NCI-H2107 treated with DMSO at 0.1 percent for 48 hours (cell line): ENCODE results near the gene DOCK6.
"Not testable (repeated sequence)": the region's sequence is repeated elsewhere in the genome, so short reads cannot be mapped to it uniquely, and the experiment has no call there.

Source experiments
- DNase-seq: peaks from one replicate; lab custom pipeline; 2025; ENCODE audit not compliant: unreplicated experiment; lab: John Stamatoyannopoulos, UW

The DOCK6 gene

GRCh38 chr19:11199517-11199916 lies 62.8 kb downstream of the DOCK6 start:
- no peak for DNase-seq

DNA sequence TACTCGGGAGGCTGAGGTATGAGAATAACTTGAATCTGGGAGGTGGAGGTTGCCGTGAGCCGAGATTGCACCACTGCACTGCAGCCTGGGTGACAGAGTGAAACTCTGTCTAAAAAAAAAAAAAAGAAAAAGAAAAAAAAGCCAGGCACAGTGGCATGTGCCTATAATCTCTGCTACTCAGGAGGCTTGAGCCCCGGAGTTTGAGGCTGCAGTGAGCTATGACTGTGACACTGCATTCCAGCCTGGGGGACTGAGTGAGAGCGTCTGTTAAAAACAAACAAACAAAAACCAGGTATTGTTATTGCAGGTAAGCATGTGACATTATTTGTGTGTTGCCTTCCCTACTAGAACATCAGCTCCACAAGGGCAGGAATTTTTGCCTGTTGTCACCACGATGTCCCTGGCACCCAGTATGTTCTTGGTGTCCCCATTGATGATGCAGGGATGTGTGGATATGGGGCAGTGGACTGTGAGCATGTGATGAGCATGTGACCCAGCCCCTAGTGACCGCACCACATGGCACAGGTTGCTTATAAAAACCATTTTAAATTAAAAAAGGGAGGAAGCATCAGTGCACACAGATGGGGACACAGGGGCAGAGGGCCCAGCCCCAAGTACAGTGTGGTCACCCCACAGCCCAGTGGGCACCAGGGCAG lies 63.4 kb downstream of the DOCK6 start:
- DNase-seq: no peak

DNA sequence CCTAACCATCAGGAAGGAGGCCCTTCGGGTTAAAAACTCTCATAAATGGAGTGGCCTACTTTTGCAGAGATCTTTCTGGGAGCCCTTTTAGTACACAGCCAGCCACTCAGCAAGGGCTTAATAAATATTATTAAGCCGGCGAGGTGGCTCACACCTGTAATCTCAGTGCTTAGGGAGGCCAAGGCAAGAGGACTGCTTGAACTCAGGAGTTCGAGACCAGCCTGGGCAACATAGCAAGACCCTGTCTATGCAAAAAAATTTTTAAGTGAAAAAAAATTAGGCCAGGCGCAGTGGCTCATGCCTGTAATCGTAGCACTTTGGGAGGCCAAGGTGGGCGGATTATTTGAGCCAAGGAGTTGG lies 64.2 kb downstream of the DOCK6 start:
- DNase-seq: no peak

GRCh38 chr19:11197291-11198174 lies 64.8 kb downstream of the DOCK6 start, which contains the start of gene KANK2:
Gene KANK2, minus strand, starts transcription at chr19:11197545. Its CDS starts 3,034 bp downstream, at chr19:11194511.
- DNase-seq: peak; percentile 33

DNA sequence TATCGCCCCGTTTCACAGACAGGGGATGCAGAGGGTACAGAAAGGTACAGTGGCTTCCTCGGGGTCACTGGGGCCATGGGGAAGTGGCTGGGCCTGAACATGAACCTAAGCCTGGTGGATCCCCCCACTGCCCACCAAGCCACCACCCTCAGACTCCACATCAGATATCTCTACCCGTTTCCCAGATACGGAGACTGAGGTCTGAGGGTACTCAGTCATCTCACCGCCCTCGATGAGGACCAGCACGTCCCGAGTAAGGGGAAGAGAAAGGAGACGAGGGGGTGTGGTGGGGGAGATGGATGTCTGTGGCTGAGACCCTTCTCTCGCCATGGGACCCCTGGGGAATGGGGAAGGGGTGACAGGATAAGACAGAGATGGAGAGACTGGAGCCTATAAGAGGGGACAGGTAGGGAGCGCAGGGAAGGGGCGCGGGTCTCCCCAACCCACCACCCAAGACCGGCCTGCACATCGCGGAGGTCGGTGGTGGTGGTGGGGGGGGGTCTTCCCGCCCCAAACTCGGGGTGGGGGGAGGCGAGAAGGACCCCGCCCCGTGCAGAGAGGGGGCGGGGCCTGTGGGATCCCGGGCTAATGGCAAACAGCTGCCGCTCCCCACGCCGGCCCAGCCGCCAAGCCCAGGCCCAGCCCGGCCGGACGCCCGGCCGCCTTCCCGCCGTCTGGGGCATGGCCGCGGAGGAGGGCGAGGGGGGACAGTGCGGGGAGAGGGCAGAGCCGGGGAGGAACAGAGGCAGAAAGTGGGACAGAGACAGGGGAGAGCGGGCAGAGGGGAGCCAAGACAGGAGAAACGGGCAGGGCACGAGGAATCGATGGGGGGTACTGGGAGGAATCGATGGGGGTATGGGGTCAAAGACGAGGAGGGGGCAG lies 65.7 kb downstream of the DOCK6 start:
- no peak for DNase-seq

- no peak for DNase-seq
These were observed 66.6 kb downstream of the DOCK6 start for GRCh38 chr19:11195681-11196080.

DNA sequence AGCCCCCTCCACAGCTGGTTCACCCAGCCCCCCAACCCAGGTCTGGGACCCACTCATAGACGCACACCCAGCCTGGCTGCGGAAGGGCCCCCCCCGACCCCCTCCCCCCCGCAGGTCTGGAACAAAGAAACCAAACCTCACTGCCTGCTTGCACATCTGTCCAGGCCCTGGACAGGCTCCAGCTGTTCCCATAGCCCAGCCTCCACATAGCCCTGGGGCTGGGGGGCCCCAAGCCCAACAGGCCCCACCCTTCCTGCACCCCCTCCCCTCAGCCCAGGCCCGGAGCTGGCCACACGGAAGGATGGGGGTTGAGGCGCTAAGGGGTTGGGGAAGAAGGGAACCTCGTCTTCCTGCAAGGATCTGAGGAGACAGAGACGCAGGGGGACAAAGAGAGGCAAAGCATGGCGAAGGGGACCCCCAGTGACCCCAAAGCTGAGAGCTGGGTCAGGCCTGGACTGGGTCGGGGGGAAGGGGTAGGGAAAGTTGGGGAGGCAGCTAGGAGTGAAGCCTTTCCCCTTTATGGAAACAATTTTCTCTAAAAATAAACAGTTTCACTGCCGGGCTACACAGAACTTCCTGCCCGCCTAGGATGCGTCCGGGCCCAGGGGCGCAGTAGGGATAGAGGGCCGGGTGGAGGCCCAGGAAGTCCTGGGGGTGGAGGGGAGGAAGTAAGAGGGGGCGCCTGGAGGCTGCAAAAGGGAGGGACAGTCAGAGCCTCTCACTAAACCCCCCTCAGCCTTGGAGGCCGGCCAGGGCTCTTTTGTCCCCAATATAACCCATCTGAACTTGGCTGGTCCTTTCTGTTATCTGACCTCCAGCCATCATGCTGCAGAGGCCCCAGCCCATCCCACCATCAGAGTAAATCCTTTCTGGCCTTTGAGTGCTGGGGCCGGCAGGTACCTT lies 67.4 kb downstream of the DOCK6 start:
- no peak for DNase-seq

GRCh38 chr19:11194173-11194572 lies 68.2 kb downstream of the DOCK6 start:
- no peak for DNase-seq

- no peak for DNase-seq
These were observed 69.1 kb downstream of the DOCK6 start for GRCh38 chr19:11192957-11193939.

- DNase-seq: no peak
These were observed 70.4 kb downstream of the DOCK6 start for GRCh38 chr19:11191934-11192333.

DNA sequence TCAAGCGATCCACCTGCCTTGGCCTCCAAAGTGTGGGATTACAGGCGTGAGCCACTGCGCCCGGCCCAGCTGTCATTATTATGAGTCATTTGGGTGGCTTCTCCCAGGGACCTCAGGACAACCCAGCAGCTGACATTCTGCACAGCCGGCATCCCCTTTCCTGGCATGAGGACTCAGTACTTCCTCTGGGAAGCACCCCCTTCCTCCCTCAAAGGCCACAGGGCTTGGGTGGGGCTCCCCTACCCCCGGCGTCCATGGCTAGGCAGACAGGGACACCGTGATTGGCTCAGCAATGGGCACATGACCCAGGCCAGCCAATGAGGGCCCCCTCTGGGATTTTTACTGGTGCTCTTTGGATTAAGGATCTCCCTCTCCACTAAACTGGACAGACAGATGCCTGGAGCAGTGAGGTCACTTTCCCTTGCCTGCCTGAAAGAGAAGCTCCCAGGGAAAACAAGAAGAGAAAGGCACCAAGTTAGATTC lies 71.0 kb downstream of the DOCK6 start:
- DNase-seq: no peak

DNA sequence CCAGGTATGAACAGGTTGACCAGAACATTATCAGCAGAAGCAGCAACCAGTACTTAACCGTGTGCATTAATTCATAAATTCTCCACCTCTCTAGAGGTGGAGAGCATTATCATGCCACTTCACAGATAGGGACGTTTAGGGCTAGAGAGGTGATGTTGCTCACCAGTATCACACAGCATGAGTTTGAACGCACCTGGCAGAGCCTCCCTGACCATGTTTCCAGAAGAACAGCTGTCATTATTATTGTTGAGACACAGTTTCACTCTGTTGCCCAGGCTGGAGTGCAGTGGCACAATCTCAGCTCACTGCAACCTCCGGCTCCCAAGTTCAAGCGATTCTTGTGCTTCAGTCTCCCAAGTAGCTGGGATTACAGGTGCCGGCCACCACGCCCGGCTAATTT lies 71.8 kb downstream of the DOCK6 start:
- DNase-seq: no peak

DNA sequence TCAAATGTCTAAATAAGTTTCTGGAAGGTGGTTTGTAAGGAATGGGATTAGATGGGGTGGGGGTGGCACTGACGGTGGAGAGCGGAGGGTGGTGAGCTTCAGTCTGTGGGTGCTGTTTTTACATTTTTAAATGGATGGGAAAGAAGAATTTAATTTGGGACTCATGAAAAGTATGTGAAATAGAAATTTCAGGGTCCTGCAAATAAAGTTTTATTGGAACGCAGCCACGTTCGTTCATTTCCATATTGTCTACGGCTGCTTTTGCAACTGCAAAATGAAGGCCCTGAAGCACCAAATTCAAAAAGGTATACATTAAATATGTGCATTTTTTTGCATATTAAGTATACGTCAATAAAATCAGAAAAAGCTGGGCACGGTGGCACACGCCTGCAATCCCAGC lies 74.9 kb downstream of the DOCK6 start:
- no peak for DNase-seq

DNA sequence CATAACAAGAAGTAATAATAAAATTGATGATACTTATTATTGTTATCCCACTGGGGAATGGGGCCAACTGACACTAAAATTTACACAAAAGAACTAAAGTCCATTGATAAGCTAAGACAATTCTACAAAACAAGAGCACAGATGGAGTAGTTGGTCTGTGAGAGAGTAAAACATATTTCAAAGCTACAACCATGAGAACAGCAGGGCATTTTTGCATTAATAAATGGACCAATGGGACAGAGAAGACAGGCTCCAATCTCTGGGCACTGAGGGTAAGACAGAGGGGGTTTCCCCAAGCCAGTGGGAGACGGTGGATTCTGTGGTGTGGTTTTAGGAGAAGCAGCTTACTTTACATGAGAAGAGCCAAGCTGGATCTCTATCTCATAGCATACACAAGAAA lies 79.3 kb downstream of the DOCK6 start:
- no peak for DNase-seq

- DNase-seq: no peak
These were observed 80.8 kb downstream of the DOCK6 start for GRCh38 chr19:11181488-11181887.

GRCh38 chr19:11180975-11181374 lies 81.3 kb downstream of the DOCK6 start:
- DNase-seq: not testable (repeated sequence)

DNA sequence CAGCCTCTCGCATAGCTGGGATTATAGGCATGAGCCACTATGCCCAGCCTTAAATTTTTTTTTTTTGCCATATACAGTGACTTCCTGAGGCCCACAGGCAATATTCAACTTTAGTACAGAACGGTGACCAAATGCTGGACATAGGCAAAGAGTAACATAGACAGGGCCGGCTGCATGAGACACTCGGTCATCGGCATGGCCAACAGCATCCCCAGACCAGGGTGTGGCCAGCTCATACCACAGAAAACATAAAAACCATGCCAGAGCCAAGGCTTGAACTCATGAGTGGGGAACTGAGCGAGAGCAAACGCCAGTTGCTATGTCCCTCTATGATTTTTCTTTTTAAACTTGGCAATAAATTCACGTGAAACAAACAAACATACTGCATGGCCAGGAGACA lies 82.0 kb downstream of the DOCK6 start:
- no peak for DNase-seq

GRCh38 chr19:11179716-11180297 lies 82.5 kb downstream of the DOCK6 start:
- no peak for DNase-seq

GRCh38 chr19:11179145-11179465 lies 83.2 kb downstream of the DOCK6 start:
- not testable (repeated sequence) for DNase-seq
